ENCODE results near the gene CREB5. TPM values are rescaled to one million over a fixed set of nuclear protein-coding genes. Genes with fewer than 3 reads are reported as not detected.

Gene CREB5
- total RNA-seq, 1 experiment from 2014 or later: 5.2 TPM

DNA sequence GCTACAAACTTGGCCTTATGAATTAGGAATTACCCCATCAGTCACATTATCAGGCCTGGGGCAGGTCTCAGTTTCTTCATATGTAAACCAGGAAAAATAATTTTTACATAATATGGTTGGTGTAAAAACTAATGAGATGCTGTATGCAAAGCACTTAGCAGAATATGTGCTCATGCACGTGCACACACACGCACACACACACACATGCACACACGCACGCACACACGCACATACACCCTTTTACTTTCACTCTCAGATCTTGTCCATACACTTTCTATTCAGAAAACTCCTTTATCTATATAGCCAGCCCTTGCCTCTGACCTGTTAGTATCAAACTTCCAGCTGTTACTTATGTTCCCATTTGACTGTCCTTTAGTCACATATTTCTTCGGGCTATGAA, 92.7 kb downstream of the CREB5 start:
- no peaks in the 10 kb centered on the region for H3K9me3 ChIP-seq (ENCODE audit: low read length)
- no peak overlapping the region for H2AFZ ChIP-seq (ENCODE audit: low read length)
- no peak overlapping the region for H3K4me3 ChIP-seq (ENCODE audit: low read length)
- H3F3A ChIP-seq (ENCODE audit: low read length, unreplicated experiment): no peaks in the 10 kb centered on the region
- DNase-seq (no peak), ATAC-seq (no peak)
- no peak overlapping the region for H3K9ac ChIP-seq (ENCODE audit: low read length)
- intact Hi-C loops (cut with micrococcal nuclease): no loop called here
- H3K9me2 ChIP-seq (replicated peaks; ENCODE audit: low read length): no peaks in the 10 kb centered on the region
- CTCF ChIA-PET: no interaction called here
- no peaks in the 10 kb centered on the region for H4K20me1 ChIP-seq (ENCODE audit: low read length)
- no peaks in the 10 kb centered on the region for H3K36me3 ChIP-seq (ENCODE audit: low read depth, low read length)
- TF ChIP-seq EZH2 (IDR thresholded peaks at IDR 0.05; ENCODE audit: low read length, unreplicated experiment) (no peak), EZH2phosphoT487 (IDR thresholded peaks at IDR 0.05; ENCODE audit: borderline replicate concordance, low read length) (no peak), CTCF (conservative IDR thresholded peaks at IDR 0.05; ENCODE audit: low read depth, low read length) (no peak)
- H3K4me1 ChIP-seq (ENCODE audit: insufficient read depth, low read length): no peaks in the 10 kb centered on the region
- H3K27me3 ChIP-seq (ENCODE audit: low read length): no peaks in the 10 kb centered on the region
- H3K4me2 ChIP-seq (ENCODE audit: low read length): no peak overlapping the region
- POLR2A ChIA-PET (ENCODE audit: unreplicated experiment): no interaction called here
- no peak overlapping the region for H3K27ac ChIP-seq (ENCODE audit: low read length)
- BruUV-seq (replicated peaks): no TSS peak
- no peaks in the 10 kb centered on the region for H3K79me2 ChIP-seq (ENCODE audit: low read length)

GRCh38 chr7:28505867-28506266, 93.5 kb downstream of the CREB5 start:
- CTCF ChIA-PET: no interaction called here
- H3K36me3 ChIP-seq (ENCODE audit: low read depth, low read length): no peaks in the 10 kb centered on the region
- no peak overlapping the region for H3K27ac ChIP-seq (ENCODE audit: low read length)
- H3K9ac ChIP-seq (ENCODE audit: low read length): no peak overlapping the region
- no peaks in the 10 kb centered on the region for H4K20me1 ChIP-seq (ENCODE audit: low read length)
- no peaks in the 10 kb centered on the region for H3F3A ChIP-seq (ENCODE audit: low read length, unreplicated experiment)
- H3K9me3 ChIP-seq (ENCODE audit: low read length): no peaks in the 10 kb centered on the region
- no peaks in the 10 kb centered on the region for H3K79me2 ChIP-seq (ENCODE audit: low read length)
- POLR2A ChIA-PET (ENCODE audit: unreplicated experiment): no interaction called here
- no peaks in the 10 kb centered on the region for H3K4me1 ChIP-seq (ENCODE audit: insufficient read depth, low read length)
- H2AFZ ChIP-seq (ENCODE audit: low read length): no peak overlapping the region
- no peaks in the 10 kb centered on the region for H3K27me3 ChIP-seq (ENCODE audit: low read length)
- intact Hi-C loops (cut with micrococcal nuclease): no loop called here
- no peaks in the 10 kb centered on the region for H3K9me2 ChIP-seq (replicated peaks; ENCODE audit: low read length)
- no TSS peak for BruUV-seq (replicated peaks)
- TF ChIP-seq EZH2phosphoT487 (IDR thresholded peaks at IDR 0.05; ENCODE audit: borderline replicate concordance, low read length) (no peak), CTCF (conservative IDR thresholded peaks at IDR 0.05; ENCODE audit: low read depth, low read length) (no peak), EZH2 (IDR thresholded peaks at IDR 0.05; ENCODE audit: low read length, unreplicated experiment) (no peak)
- DNase-seq (no peak), ATAC-seq (no peak)
- H3K4me2 ChIP-seq (ENCODE audit: low read length): no peak overlapping the region
- H3K4me3 ChIP-seq (ENCODE audit: low read length): no peak overlapping the region

DNA sequence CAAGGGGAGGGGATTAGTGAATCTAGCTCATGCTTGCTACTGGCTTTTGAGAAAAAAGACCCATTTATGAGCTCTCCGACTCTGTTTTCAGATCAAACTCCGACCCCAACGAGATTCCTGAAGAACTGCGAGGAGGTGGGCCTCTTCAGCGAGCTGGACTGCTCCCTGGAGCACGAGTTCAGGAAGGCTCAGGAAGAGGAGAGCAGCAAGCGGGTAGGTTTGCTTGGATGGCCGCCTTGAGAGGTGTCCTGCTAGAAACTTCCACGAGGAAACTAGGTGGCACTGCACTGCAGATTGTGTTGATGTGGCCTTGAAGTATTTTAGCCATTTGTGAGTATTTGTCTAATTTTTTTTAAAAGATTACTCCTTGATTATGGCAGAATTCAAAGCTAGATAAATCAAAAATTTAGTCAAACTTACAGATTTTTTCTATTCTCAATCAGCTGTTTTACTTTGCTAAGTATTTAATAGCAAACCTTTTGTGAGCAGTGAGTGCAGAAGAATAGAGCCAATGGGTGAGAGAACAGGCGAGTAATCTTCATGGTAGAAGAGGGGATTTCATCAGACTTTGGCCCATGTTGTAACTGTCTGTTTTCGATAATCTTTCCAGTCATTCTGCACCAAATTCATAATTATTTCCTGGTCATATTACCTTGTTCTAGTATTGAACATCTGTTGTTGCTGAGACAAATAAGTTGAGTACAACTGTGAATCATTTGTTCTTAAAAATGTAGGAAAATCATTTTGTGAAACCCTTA, 95.4 kb downstream of the CREB5 start:
- no peaks in the 10 kb centered on the region for H3K9me2 ChIP-seq (replicated peaks; ENCODE audit: low read length)
- no peak for ATAC-seq
- H3K27ac ChIP-seq (ENCODE audit: low read length): no peak overlapping the region
- H3K36me3 ChIP-seq (ENCODE audit: low read depth, low read length): no peaks in the 10 kb centered on the region
- no peaks in the 10 kb centered on the region for H3K9me3 ChIP-seq (ENCODE audit: low read length)
- H3F3A ChIP-seq (ENCODE audit: low read length, unreplicated experiment): no peaks in the 10 kb centered on the region
- ChIA-PET CTCF (no interaction called here), POLR2A (ENCODE audit: unreplicated experiment) (no interaction called here)
- no peak overlapping the region for H2AFZ ChIP-seq (ENCODE audit: low read length)
- no peak overlapping the region for H3K9ac ChIP-seq (ENCODE audit: low read length)
- no peaks in the 10 kb centered on the region for H3K27me3 ChIP-seq (ENCODE audit: low read length)
- H4K20me1 ChIP-seq (ENCODE audit: low read length): no peaks in the 10 kb centered on the region
- no peak overlapping the region for H3K4me2 ChIP-seq (ENCODE audit: low read length)
- intact Hi-C loops (cut with micrococcal nuclease): no loop called here
- no peak overlapping the region for H3K4me3 ChIP-seq (ENCODE audit: low read length)
- no peaks in the 10 kb centered on the region for H3K4me1 ChIP-seq (ENCODE audit: insufficient read depth, low read length)
- no peak for DNase-seq
- no peaks in the 10 kb centered on the region for H3K79me2 ChIP-seq (ENCODE audit: low read length)
- no TSS peak for BruUV-seq (replicated peaks)
- TF ChIP-seq EZH2phosphoT487 (IDR thresholded peaks at IDR 0.05; ENCODE audit: borderline replicate concordance, low read length) (no peak), CTCF (conservative IDR thresholded peaks at IDR 0.05; ENCODE audit: low read depth, low read length) (no peak), EZH2 (IDR thresholded peaks at IDR 0.05; ENCODE audit: low read length, unreplicated experiment) (no peak)

All from PC-3 (cell line).